Colonic mucosa (tissue), 4 donors: ENCODE measurements around the gene FBL. TPM values are rescaled to one million over a fixed set of nuclear protein-coding genes. Genes with fewer than 3 reads are reported as not detected.
A peak's percentile ranks its signal among the peaks of the same experiment; 100 is the strongest.
"Not testable (repeated sequence)": the region's sequence is repeated elsewhere in the genome, so short reads cannot be mapped to it uniquely, and the experiment has no call there.

Source experiments
- DNase-seq: peaks from one replicate; pipeline ENCODE4 v3.0.0-alpha.2; 2020
- H3K27ac ChIP-seq: fragments of 200-600 bp; one replicate; pipeline ENCODE4 v1.8.0; 2021
- H3K27me3 ChIP-seq: fragments of 200-600 bp; one replicate; pipeline ENCODE4 v1.8.0; 2021
- H3K36me3 ChIP-seq: fragments of 200-600 bp; one replicate; pipeline ENCODE4 v1.8.0; 2021
- H3K4me1 ChIP-seq: fragments of 200-600 bp; one replicate; pipeline ENCODE4 v1.8.0; 2021; ENCODE audit warnings: mild to moderate bottlenecking
- H3K4me3 ChIP-seq: fragments of 200-600 bp; one replicate; pipeline ENCODE4 v1.8.0; 2021
- H3K9ac ChIP-seq, 2 donors: one replicate each; pipeline ENCODE4 v1.7.0; 2013; ENCODE audit warnings: control low read depth in 2 of 2, low read depth in 2 of 2, low read length in 2 of 2
- H3K9me3 ChIP-seq: fragments of 200-600 bp; one replicate; pipeline ENCODE4 v1.8.0; 2021
- CTCF ChIP-seq: fragments of 200-600 bp; IDR thresholded peaks from one replicate; pipeline ENCODE4 v1.8.0; 2022; ENCODE audit warnings: antibody characterized with exemption, mild to moderate bottlenecking
- intact Hi-C: fragments of 100-400 bp; cut with DNase I; formaldehyde crosslinking; loops from one replicate; pipeline ENCODE4 v1.14.1; 2022
- total RNA-seq, 2 donors: library from RNA; stranded (reverse); fragmentation: NEBNext Ultra II Directional in 1 of 2; extraction: Animal tissue kit (Norgen Biotek cat#: 25700) in 1 of 2; gene quantifications; one replicate each; pipeline ENCODE4 v1.2.1, GENCODE V29; 2021
- donor health status: healthy.
- donor health status: DM: no; HTN: no; CAD: no.
- donor health status: DM: no; HTN: no; CAD: no.

FBL gene
- 100 to 1,000 TPM; 155 to 297 TPM for total RNA-seq

GRCh38 chr19:39845933-39846677 lies at the start of gene FBL:
TSS of gene FBL (minus strand) at chr19:39846379. CDS start at chr19:39846300, 79 bp downstream.
- no peak for TF ChIP-seq CTCF
- DNase-seq: peak; percentile 98

DNA sequence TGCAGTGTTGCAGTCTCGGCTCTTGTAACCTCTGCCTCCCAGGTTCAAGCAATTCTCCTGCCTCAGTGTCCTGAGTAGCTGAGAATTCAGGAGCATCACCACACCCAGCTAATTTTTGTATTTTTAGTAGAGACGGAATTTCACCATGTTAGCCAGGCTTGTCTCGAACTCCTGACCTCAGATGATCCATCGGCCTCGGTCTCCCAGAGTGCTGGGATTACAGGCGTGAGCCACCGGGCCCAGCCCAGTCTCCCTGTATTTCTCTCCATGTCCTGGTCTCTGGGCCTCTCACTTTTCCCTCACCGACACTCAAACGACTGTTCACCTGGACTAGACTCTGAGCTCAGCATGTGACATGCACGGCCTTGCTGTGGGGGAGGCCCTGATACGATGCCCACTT lies 48.9 kb upstream of the FBL start:
- H3K9me3 ChIP-seq, H3K27ac ChIP-seq, H3K4me1 ChIP-seq, H3K4me3 ChIP-seq, DNase-seq, H3K27me3 ChIP-seq, intact Hi-C loops, H3K9ac ChIP-seq: not testable (repeated sequence)
- H3K36me3 ChIP-seq: peaks cover 11% of the 10 kb centered on the region

More at GRCh38 chr19:39845933-39846677, at the start of gene FBL:
- H3K9me3 ChIP-seq: no peaks in the 10 kb centered on the region
- no peaks in the 10 kb centered on the region for H3K27me3 ChIP-seq
- intact Hi-C loops: no loop called here
- H3K4me1 ChIP-seq: peaks cover 13% of the 10 kb centered on the region
- H3K9ac ChIP-seq: peak within 1 kb of the TSS; percentile 65 to 97
- H3K27ac ChIP-seq: peak within 1 kb of the TSS; percentile 80
- peak within 1 kb of the TSS; percentile 65 for H3K4me3 ChIP-seq
- no peaks in the 10 kb centered on the region for H3K36me3 ChIP-seq

GRCh38 chr19:39894236-39894606 lies 48.0 kb upstream of the FBL start:
- H3K36me3 ChIP-seq: peaks cover 11% of the 10 kb centered on the region
- DNase-seq, intact Hi-C loops, H3K27ac ChIP-seq, H3K4me1 ChIP-seq, H3K27me3 ChIP-seq, H3K4me3 ChIP-seq, H3K9ac ChIP-seq, H3K9me3 ChIP-seq: not testable (repeated sequence)

DNA sequence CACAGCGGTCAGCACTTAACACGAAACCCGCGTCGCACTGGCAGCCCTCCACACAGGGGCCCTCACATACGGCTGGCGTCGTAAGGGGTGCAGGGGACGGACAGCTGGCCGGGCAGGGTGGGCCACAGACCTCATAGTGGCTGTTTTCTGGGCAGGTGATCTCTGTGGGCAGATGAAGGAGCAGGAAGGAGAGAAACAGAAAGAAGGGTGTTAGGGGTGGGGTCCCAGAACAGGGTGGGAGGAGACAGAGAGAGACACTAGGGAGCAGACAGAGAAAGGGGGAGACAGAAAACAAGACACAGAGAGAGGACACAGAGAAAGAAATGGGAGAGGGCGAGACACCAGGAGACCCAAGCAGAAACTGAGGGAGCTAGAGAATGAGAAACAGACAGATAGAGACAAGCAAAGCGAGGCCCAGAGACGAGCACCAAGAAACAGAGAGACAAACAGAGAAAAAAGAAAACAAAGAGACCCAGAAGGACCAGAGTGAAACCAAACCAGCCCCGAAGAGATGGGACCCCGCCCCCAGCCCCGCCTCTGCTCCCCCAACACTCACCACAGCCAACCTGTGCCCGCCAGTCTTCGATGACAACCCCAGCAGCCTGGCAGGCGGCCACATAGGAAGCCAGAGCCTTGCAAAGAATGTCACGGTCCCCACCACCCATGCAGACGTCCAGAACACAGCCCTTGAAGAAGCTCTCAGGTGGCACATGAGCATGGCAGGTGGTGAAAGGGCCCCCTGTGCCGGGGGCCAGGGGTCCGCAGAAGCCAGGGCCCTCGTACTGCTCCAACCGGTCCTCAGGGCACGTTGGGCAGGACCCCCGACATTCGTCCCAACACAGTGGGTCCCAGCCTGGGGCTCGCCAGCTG lies 47.4 kb upstream of the FBL start:
- DNase-seq, H3K9ac ChIP-seq, intact Hi-C loops, H3K4me3 ChIP-seq, H3K27ac ChIP-seq, H3K27me3 ChIP-seq, H3K9me3 ChIP-seq, H3K4me1 ChIP-seq: not testable (repeated sequence)
- peaks cover 11% of the 10 kb centered on the region for H3K36me3 ChIP-seq

GRCh38 chr19:39892506-39892902 lies 46.3 kb upstream of the FBL start:
- intact Hi-C loops, H3K27me3 ChIP-seq, DNase-seq, H3K27ac ChIP-seq, H3K9ac ChIP-seq, H3K9me3 ChIP-seq, H3K4me1 ChIP-seq, H3K4me3 ChIP-seq: not testable (repeated sequence)
- peaks cover 11% of the 10 kb centered on the region for H3K36me3 ChIP-seq

DNA sequence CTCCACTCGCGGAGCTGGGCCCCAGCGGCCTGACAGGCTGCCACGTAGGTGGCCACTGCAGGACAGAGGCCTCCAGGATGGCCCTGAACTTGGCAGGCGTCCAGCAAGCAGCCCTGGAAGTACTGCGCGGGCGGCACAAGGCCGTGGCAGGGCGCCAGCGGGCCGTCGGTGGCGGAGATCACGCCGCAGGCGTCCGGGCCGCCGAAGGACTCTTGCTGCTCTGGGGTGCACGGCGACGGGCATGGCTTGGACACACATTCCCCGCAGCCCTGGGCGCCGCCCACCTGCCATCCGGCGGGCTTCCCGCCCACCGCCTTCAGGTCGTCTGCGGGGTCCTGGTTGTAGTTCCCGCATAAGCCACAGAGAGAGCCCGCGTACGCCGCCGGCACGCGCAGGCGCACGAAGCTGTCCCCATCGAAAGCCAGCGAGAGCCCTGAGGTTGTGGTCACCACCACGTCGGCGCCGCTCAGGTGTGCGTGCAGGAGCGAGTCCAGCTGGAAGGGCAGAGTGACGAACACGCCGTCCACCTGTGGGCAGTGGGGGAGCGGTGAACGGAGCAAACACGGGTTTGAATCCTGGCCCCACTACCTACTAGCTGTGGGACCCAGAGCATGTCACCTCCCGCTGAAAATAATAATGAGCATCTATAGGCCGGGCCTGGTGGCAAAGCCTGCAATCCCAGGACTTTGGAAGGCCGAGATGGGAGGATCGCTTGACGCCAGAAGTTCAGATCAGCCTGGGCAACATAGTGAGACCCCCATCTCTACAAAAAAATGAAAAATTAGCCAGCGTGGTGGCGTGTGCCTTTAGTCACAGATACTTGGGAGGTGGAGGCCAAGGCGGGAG lies 45.7 kb upstream of the FBL start:
- H3K4me3 ChIP-seq, H3K9me3 ChIP-seq, DNase-seq, H3K4me1 ChIP-seq, H3K27me3 ChIP-seq, H3K27ac ChIP-seq, intact Hi-C loops, H3K9ac ChIP-seq: not testable (repeated sequence)
- peaks cover 11% of the 10 kb centered on the region for H3K36me3 ChIP-seq

DNA sequence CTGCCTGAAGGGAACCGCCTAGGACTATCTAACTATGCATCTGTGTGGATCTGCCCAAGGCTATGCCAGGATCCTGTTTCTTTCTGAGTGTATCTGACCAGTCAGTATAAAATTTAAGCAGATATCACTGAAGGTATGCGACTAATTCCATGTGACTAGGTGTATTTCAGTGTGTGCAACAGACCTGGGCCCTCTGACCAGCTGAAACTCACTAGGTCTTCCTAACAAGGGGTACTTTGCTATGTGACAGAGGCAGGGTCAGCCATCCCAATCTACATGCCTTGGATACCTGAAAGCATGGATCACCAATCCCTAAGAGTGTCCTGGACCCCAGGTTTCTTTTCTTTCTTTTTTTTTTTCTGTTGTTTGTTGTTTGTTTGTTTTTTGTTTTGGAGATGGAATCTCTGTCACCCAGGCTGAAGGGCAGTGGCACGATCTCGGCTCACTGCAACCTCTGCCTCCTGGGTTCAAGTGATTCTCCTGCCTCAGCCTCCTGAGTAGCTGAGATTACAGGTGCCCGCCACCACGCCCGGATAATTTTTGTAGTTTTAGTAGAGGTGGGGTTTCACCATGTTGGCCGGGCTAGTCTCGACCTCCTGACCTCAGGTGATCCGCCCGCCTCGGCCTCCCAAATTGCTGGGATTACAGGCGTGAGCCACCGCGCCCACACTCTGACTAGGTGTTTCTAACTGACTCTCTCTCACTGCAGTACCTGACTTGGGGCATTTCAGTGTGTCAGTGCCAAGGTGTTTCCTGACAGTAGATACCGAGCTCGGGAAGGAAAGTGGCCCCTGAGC lies 44.8 kb upstream of the FBL start:
- no peaks in the 10 kb centered on the region for H3K27me3 ChIP-seq
- intact Hi-C loops: no loop called here
- no peaks in the 10 kb centered on the region for H3K9me3 ChIP-seq
- H3K4me3 ChIP-seq: no peak overlapping the region
- no peak for DNase-seq
- H3K27ac ChIP-seq: no peak overlapping the region
- no peak overlapping the region for H3K9ac ChIP-seq
- no peaks in the 10 kb centered on the region for H3K4me1 ChIP-seq
- no peak for TF ChIP-seq CTCF
- H3K36me3 ChIP-seq: peaks cover 11% of the 10 kb centered on the region

DNA sequence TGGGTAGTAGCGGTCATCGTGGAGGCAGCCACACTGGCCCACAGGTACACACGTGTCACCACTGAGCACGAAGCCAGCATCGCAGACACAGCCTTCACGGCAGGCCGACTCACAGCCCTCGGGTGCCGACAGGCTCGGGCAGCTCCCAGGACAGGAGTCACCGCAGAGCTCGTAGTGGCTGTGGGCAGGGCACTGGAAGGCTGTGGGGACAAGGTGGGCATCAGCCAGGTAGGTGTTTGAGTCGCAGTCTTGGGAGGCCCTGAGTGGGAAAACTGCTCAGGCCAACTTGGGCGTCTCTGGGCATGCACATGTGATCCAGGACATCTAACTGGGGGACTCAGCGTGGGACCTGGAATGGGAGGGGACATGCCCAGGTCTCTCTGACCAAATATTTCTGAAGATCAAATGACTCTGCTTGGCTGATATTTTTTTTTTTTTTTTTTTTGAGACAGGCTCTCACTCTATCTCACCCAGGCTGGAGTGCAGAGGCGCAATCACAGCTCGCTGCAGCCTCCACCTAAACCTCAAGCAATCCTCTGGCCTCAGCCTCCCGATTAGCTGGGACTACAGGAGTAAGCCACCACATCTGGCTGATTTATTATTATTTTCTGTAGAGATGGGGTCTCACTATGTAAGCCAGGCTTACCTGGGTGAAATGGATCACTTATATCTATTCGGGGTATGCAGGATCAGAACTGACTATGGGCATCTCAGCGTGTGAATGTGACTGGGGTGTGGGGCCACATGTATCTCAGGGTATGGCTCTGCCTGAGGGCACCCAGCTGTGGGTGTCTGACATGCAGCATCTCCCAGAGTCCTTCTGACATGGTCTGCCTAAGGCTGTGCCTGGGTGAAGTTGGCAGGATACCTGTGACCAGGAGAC lies 43.9 kb upstream of the FBL start:
- peaks cover 11% of the 10 kb centered on the region for H3K36me3 ChIP-seq
- H3K4me1 ChIP-seq, DNase-seq, H3K9ac ChIP-seq, H3K4me3 ChIP-seq, H3K27ac ChIP-seq, intact Hi-C loops, H3K9me3 ChIP-seq, H3K27me3 ChIP-seq: not testable (repeated sequence)

DNA sequence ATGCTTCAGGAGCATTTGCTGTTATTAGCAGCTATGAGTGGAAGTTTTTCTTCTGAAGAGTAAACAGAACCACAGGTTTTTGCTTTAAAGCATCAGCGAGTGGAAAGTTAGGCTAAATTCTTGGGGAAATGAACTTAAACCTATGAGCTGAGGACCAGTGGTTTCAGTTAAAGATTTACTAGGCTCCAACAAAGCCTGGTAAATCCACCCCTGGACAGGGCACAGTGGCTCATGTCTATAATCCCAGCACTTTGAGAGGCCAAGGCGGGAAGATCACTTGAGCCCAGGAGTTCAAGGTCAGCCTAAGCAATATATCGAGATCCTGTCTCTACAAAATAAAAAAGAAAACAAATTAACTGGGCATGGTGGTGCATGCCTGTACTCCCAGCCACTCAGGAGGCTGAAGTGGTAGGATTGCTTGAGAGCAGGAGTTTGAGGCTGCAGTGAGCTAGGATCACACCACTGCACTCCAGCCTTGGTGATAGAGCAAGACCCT lies 41.3 kb upstream of the FBL start:
- H3K4me3 ChIP-seq, DNase-seq, H3K27me3 ChIP-seq, H3K27ac ChIP-seq, H3K4me1 ChIP-seq, intact Hi-C loops, H3K9me3 ChIP-seq, H3K9ac ChIP-seq: not testable (repeated sequence)
- H3K36me3 ChIP-seq: peaks cover 11% of the 10 kb centered on the region
